Skin of body (tissue), 2 donors: Measurements from ENCODE around the gene SNCB. TPM values are rescaled to one million over a fixed set of nuclear protein-coding genes. Genes with fewer than 3 reads are reported as not detected.
A peak's percentile ranks its signal among the peaks of the same experiment; 100 is the strongest.

ENCODE experiments used
- DNase-seq: peaks from one replicate; lab custom pipeline; 2025; lab: John Stamatoyannopoulos, UW
- total RNA-seq: library from RNA; depleted of rRNA; stranded (reverse); fragments of >200 nt; gene quantifications from one replicate; pipeline ENCODE4 v1.2.3, GENCODE V29; 2014

Gene SNCB
- total RNA-seq, 1 donor from 2014 or later, result 0.39 TPM

- peak; percentile 9 for DNase-seq
These were observed 30.7 kb upstream of the SNCB start for GRCh38 chr5:176660860-176661641.

GRCh38 chr5:176660530-176660859, 30.2 kb upstream of the SNCB start:
- DNase-seq, result no peak

- DNase-seq, result no peak
These were observed 29.6 kb upstream of the SNCB start for GRCh38 chr5:176659860-176660461.

GRCh38 chr5:176659512-176659839, 29.1 kb upstream of the SNCB start:
- no peak for DNase-seq

DNA sequence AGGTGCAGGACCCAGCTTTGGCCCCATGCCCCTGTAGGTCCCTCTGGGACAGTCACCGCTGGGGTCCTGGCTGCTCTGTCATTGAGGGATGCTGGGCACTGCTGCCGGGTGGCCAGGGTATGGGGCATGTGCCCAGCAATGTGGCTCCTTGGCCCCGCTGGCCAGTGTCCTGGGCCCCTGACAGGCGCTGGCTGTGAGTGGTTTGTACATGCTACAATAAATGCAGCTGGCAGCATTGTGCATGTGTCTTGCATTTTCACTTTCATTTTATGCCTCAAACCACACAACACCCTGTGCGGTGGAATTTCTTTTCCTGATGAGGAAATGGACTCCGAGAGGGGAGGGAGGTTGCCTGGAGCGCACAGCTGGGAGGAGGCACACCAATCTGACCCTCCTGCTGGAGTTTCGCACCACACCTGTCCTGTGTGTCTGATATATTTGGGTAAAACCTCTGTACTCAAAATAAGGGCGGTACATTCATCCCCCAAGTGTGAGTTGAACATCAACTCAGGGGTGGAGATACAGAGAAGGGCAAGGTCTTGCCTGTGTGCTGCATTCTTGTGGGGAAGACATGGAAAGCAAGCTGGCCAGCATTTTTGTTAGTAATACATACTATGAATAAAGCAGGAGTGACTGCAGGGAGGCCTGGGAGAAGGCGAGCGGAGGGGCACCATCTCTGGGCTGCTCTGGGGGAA, 28.6 kb upstream of the SNCB start:
- DNase-seq, result no peak

GRCh38 chr5:176658007-176658599, 27.8 kb upstream of the SNCB start:
- DNase-seq, result peak; percentile 42

DNA sequence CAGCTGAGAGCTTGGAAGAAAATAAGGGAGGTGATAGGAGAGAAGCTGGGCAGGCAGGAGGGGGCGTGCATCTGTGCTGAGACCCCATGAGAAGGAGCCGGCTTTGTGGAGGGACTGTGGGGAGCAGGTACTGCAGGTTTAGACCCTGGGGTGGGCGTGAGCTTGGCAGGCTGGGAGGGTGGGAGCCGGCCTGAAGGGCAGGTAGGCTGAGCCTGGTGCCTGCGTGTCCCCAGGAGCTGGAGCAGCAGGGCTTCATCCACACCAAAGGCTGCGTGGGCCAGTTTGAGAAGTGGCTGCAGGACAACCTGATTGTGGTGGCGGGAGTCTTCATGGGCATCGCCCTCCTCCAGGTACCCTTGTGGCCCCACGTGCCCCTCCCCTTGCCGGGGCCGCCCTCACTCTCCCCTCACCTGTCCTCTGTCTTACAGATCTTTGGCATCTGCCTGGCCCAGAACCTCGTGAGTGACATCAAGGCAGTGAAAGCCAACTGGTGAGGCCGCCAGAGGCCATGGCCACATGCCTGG, 26.2 kb upstream of the SNCB start:
- DNase-seq, result no peak

DNA sequence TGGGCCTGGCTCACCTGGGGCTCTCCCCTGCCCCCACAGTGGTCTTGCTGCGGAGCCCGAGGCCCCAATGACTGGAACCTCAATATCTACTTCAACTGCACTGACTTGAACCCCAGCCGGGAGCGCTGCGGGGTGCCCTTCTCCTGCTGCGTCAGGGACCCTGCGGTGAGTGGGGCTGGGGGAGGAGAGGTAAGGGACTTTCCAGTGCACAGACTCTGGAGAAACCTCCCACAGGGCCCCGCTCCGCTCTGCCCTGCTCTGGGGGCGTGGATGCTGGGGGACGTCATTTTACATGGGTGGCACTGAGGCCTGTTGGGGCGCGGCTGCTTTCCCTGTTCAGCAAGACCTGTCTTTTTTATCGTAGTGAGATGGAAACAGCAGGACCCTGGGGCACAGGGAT, 24.5 kb upstream of the SNCB start:
- no peak for DNase-seq

DNA sequence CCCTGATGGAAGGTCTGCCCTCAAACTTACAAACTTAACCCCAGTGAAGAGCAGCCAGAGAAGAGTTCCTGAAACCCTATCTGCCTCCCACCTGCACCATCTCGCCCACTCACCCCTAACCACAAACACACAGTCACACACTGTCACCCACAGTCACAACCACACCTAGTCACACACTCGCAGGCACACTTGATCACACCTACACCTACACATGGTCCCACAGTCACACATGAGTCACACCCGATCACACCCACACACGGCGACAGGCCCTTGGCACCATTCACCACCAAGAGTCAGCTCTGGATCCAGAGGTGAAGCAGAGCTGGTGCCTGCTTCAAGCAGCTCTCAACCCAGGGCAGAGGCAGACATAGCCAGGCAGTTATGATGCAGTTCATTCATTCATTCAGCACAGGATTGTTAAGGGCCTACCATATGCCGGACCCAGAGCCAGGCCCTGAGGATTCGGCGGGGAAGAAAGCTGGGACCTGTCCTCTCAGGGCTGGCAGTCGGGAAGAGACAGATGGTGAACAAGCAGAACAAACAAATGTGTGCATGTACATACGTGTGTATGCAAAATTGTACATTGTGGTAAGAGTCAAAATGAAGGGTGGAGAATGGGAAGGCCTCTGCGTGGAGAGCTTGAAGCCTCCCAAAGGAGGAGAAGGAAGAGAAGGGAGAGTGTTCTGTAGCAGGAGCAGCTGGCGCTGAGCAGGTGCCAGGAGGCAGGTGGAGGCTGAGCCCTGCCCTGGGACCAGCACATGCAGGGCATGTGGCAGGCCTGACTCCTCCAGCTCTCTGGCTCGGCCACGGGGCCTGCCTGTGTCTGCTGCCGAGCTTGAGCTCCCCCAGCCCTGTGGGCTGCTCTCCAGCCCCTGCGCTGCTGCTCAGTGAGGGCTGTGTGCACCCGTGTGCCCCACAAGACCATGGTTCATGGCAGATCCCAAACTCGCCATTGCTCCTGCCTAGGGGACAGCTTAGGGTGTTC, 23.4 kb upstream of the SNCB start:
- no peak for DNase-seq

DNA sequence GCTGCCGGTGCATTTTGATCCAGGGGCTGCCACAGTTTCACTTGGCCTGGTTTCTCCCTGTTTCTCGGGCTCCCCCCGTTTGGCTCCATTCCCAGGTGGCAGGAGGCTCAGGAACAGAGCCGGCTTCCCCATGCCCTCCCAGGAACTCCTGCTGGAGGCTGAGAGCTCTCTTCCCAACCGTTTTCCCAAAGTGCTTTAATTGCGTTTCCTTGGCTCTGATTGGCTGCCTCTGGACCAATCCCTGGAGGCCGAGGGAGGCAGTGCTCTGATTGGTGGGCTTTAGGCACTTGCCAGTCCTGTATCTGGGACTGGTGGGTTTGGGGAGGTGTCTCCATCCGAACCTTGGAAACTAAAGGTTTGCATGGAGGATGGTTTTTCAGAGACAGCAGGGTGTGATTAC, 21.8 kb upstream of the SNCB start:
- no peak for DNase-seq

DNA sequence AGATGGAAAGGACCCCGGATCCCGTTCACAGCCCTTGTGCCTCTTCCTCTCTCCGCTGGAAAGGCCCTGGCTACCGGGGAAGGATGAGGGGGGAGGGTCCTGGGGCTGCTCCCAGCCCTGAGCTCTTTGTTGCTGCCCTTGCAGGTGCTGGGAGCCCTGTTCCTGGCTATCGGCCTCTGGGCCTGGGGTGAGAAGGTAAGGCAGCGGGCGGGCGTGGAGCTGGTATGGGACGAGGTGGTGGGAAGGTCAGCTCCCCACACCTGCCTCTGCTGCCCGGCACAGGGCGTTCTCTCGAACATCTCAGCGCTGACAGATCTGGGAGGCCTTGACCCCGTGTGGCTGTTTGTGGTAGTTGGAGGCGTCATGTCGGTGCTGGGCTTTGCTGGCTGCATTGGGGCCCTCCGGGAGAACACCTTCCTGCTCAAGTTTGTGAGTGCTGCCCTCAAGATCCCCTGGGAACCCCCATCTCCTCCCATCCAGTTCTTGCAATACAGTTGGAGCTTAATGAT, 21.2 kb upstream of the SNCB start:
- no peak for DNase-seq

- DNase-seq, result no peak
These were observed 20.1 kb upstream of the SNCB start for GRCh38 chr5:176650354-176650884.

DNA sequence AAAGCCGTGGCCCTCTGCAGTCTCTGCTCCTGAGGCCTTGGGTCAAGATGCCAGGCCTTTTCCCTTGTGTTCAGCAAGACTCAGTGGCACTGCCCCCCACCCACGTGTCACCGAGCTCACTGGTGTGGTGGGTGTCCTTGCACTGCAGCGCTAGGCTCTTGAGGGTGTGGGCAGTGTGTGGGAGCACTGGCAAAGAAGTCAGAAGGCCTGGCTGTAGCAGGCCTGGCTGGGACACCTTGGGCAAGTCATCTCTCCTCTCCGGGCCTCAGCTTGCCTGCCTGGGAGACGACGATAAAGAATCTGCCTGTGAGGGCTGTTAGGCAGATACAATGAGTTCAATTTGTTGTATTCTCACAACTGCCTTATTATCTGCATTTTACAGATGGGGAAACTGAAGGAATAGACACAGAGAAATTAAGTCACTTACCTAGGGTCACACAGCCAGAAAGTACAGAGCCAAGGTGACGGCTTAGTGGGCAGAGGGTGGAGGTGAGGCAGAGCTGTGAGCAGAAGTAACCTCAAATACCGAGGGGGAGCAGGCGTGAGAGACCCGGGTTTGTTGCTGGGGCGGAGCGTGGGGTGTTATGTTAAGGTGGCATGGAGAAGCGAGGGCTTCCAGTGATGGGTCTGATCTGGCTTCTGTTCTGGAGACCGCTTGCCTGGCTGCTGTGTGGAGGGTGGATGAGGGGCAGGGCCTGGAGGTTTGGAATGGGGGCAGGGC, 18.3 kb upstream of the SNCB start:
- DNase-seq, result no peak

DNA sequence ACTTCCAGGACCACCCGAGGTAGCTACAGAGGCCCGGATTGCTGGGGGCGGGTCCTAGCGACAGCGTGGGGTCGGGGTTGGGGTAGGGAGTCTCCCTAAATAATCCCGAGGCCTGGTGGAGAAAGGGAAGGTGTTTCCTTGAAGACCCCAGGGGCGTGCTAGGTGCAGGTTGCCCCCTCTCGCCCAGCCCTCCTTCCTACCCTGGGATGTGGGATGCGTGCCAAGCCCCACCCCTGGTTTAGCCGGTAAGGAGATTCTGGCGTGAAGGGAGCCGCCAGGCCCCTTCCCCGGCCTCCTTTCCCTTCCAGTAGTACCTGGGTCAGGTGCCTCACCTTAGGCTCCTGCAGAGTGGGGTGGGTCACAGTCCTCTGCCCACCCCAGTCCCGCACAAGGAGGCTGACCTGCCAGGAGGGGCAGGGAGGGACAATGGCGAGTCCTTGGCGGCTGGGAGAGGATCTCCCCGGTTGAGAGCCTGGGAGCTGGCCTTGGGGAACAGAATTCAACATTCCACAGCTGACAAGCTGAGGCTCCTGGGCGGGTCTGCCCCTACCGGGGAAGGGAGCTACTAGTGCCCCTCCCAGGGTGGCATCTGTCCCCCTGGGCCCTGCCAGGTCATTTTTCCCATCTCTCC, 17.6 kb upstream of the SNCB start:
- DNase-seq, result no peak

GRCh38 chr5:176647030-176647842, 16.9 kb upstream of the SNCB start, which contains the start of gene TSPAN17:
TSS of gene TSPAN17 (plus strand) at chr5:176647484. CDS start at chr5:176647616, 132 bp downstream.
- peak; percentile 95 for DNase-seq

DNA sequence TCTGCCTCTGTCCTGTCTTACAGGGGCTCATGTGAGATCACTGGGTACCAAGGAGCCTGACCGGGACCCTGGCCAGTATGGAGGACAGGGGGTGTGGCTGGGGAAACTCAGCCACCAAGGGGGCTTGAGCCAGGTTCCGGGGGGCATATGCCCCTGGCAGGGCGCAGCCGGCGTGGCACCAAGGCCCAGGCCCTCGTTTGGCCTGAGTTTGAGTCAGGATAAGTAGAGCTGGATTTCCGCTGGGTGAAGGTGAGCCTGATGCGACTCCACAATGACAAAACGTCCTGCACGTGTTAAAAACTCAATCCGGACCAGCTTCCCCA, 16.3 kb upstream of the SNCB start:
- no peak for DNase-seq

DNA sequence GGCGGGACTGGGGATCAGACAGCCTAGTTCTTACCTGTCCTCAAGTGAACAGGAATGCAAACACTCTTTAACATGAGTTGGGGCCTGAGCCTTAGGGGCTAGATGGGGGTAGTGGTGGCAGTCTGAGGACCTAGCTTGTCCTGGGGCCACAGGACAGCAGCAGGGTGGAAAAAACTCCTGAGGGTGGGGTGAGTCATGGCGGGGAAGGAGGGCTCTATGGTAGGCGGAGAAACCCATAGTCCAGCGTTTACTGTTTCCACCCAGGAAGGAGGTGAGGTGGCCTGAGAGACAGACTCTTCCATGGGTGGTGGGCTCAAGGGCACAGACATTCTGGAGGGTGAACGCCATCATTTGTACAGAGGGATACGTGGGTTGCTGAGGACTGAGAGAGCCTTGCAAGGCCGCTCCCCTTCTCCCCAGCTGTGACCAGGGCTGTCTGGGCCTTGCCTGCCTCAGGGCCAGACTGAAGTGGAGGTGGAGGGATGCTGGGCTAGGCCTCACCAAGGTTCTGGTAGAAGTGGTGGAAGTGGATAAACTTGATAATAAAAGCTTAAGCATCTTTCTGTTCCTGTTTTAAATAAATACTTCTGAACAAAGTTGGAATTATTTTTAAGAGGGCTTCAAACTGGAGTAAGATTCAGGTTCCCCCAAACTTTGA, 15.8 kb upstream of the SNCB start:
- no peak for DNase-seq
